Measurements from ENCODE around the gene ATP6V0C. TPM values are rescaled to one million over a fixed set of nuclear protein-coding genes. Genes with fewer than 3 reads are reported as not detected.
"Not testable (repeated sequence)": the region's sequence is repeated elsewhere in the genome, so short reads cannot be mapped to it uniquely, and the experiment has no call there.

The ATP6V0C gene
- total RNA-seq, 4 donors from 2014 or later, result 22.1 to 84.2 (median 56.2) TPM

- peaks cover 19 to 35% of the 10 kb centered on the region in 2 donors for H3K4me1 ChIP-seq
- no peaks in the 10 kb centered on the region for H3K27me3 ChIP-seq
- no peak overlapping the region for H3K4me3 ChIP-seq
- H3K27ac ChIP-seq, result peak overlapping the region; percentile 74 to 95 (median 92)
- ATAC-seq (no peak), DNase-seq (peak; percentile 14 to 51)
- no peaks in the 10 kb centered on the region for H3K36me3 ChIP-seq
- in situ Hi-C loops (cut with MboI; ENCODE audit: low sequenced_read_pairs in 4 of 4), result no loop called here
- TF ChIP-seq CTCF (IDR thresholded peaks at IDR 0.05 in 4 of 5, conservative IDR thresholded peaks at IDR 0.05 in 1 of 5) (no peak), POLR2A (IDR thresholded peaks at IDR 0.05) (no peak)
- intact Hi-C loops (cut with DNase I; ENCODE audit: low total_unique reads), result loop anchor here (10.0 kb wide), 4 partner anchors 59 to 591 kb away; partner anchors contain the start of genes MSRB1 and ZNF598
- no peaks in the 10 kb centered on the region for H3K9me3 ChIP-seq
Measured at GRCh38 chr16:2535625-2536013, 21.9 kb downstream of the ATP6V0C start.

- intact Hi-C loops (cut with DNase I; ENCODE audit: low total_unique reads) (loop anchor here (10.0 kb wide), 4 partner anchors 57 to 593 kb away; partner anchors contain the start of genes MSRB1 and ZNF598), in situ Hi-C loops (cut with MboI; ENCODE audit: low sequenced_read_pairs in 4 of 4) (no loop called here)
- Histone ChIP-seq H3K9me3 (no peaks in the 10 kb centered on the region), H3K36me3 (no peaks in the 10 kb centered on the region), H3K27ac (peak within 1 kb of the TSS; percentile 74 to 95 (median 92)), H3K4me1 (peaks cover 25 to 38% of the 10 kb centered on the region in 2 donors), H3K27me3 (no peaks in the 10 kb centered on the region), H3K4me3 (peak within 1 kb of the TSS; percentile 52 to 81 (median 72))
- peak in 1 of 5 experiments; percentile 15 for TF ChIP-seq CTCF (IDR thresholded peaks at IDR 0.05 in 4 of 5, conservative IDR thresholded peaks at IDR 0.05 in 1 of 5)
- peak; percentile 49 to 78 for TF ChIP-seq POLR2A (IDR thresholded peaks at IDR 0.05)
- DNase-seq, result peak; percentile 90 to 94
- peak; percentile 79 to 86 for ATAC-seq
Measured at GRCh38 chr16:2537451-2538379, 24.0 kb downstream of the ATP6V0C start, which contains the start of gene PDPK1. Gene PDPK1, plus strand, starts transcription at chr16:2538021. Its CDS starts 92 bp downstream, at chr16:2538113.

GRCh38 chr16:2539192-2539844 is 25.6 kb downstream of the ATP6V0C start:
- in situ Hi-C loops (cut with MboI; ENCODE audit: low sequenced_read_pairs in 4 of 4); H3K36me3 ChIP-seq; DNase-seq; H3K27me3 ChIP-seq; H3K9me3 ChIP-seq; ATAC-seq: not testable (repeated sequence)
- intact Hi-C loops (cut with DNase I; ENCODE audit: low total_unique reads), result loop anchor here (10.0 kb wide), 4 partner anchors 55 to 595 kb away; partner anchors contain the start of genes MSRB1 and ZNF598
- Histone ChIP-seq H3K4me1 (peaks cover 25 to 38% of the 10 kb centered on the region in 2 donors), H3K27ac (peak overlapping the region; percentile 37 to 80 (median 60)), H3K4me3 (peak overlapping the region in 3 of 4 donors; percentile 52 to 81 (median 64))

- intact Hi-C loops (cut with DNase I; ENCODE audit: low total_unique reads), result loop anchor here (10.0 kb wide), 4 partner anchors 55 to 595 kb away; partner anchors contain the start of genes MSRB1 and ZNF598
Measured at GRCh38 chr16:2539845-2540458, 26.2 kb downstream of the ATP6V0C start.

GRCh38 chr16:2540912-2541311 is 27.2 kb downstream of the ATP6V0C start:
- peaks cover 25 to 38% of the 10 kb centered on the region in 2 donors for H3K4me1 ChIP-seq
- H3K9me3 ChIP-seq; H3K4me3 ChIP-seq; ATAC-seq; H3K27me3 ChIP-seq; in situ Hi-C loops (cut with MboI; ENCODE audit: low sequenced_read_pairs in 4 of 4); H3K36me3 ChIP-seq; intact Hi-C loops (cut with DNase I; ENCODE audit: low total_unique reads); DNase-seq; H3K27ac ChIP-seq: not testable (repeated sequence)

More at GRCh38 chr16:2539845-2540458, 26.2 kb downstream of the ATP6V0C start:
- H3K4me3 ChIP-seq; ATAC-seq; in situ Hi-C loops (cut with MboI; ENCODE audit: low sequenced_read_pairs in 4 of 4); H3K27me3 ChIP-seq; H3K36me3 ChIP-seq; H3K9me3 ChIP-seq: not testable (repeated sequence)
- DNase-seq, result peak; percentile 10 to 47
- TF ChIP-seq CTCF (IDR thresholded peaks at IDR 0.05 in 4 of 5, conservative IDR thresholded peaks at IDR 0.05 in 1 of 5), result peak in 3 of 5 experiments; percentile 30 to 59 (median 40)
- Histone ChIP-seq H3K27ac (peak overlapping the region in 2 of 4 donors; percentile 33 to 57), H3K4me1 (peaks cover 25 to 38% of the 10 kb centered on the region in 2 donors)

- ATAC-seq; H3K4me3 ChIP-seq; DNase-seq; intact Hi-C loops (cut with DNase I; ENCODE audit: low total_unique reads); H3K27me3 ChIP-seq; in situ Hi-C loops (cut with MboI; ENCODE audit: low sequenced_read_pairs in 4 of 4); H3K36me3 ChIP-seq; H3K9me3 ChIP-seq; H3K27ac ChIP-seq: not testable (repeated sequence)
- H3K4me1 ChIP-seq, result peaks cover 27 to 38% of the 10 kb centered on the region in 2 donors
Measured at GRCh38 chr16:2541409-2541808, 27.7 kb downstream of the ATP6V0C start.

GRCh38 chr16:2543771-2544170 is 30.0 kb downstream of the ATP6V0C start:
- H3K4me3 ChIP-seq; intact Hi-C loops (cut with DNase I; ENCODE audit: low total_unique reads); H3K9me3 ChIP-seq; ATAC-seq; H3K36me3 ChIP-seq; H3K27ac ChIP-seq; in situ Hi-C loops (cut with MboI; ENCODE audit: low sequenced_read_pairs in 4 of 4); DNase-seq; H3K27me3 ChIP-seq: not testable (repeated sequence)
- H3K4me1 ChIP-seq, result peaks cover 27 to 28% of the 10 kb centered on the region in 2 donors

Data from gastrocnemius medialis (tissue), 4 donors.